Measurements from ENCODE around the gene ACD. TPM values are rescaled to one million over a fixed set of nuclear protein-coding genes. Genes with fewer than 3 reads are reported as not detected.

The ACD gene
- total RNA-seq, result 47.6 and 58.1 TPM in 2 replicates
- total RNA-seq (2013), result 25.0 TPM
- polyA plus RNA-seq, result 60.2 and 71.4 TPM in 2 replicates
- polyA minus RNA-seq, result 41.6 and 56.8 TPM in 2 replicates

DNA sequence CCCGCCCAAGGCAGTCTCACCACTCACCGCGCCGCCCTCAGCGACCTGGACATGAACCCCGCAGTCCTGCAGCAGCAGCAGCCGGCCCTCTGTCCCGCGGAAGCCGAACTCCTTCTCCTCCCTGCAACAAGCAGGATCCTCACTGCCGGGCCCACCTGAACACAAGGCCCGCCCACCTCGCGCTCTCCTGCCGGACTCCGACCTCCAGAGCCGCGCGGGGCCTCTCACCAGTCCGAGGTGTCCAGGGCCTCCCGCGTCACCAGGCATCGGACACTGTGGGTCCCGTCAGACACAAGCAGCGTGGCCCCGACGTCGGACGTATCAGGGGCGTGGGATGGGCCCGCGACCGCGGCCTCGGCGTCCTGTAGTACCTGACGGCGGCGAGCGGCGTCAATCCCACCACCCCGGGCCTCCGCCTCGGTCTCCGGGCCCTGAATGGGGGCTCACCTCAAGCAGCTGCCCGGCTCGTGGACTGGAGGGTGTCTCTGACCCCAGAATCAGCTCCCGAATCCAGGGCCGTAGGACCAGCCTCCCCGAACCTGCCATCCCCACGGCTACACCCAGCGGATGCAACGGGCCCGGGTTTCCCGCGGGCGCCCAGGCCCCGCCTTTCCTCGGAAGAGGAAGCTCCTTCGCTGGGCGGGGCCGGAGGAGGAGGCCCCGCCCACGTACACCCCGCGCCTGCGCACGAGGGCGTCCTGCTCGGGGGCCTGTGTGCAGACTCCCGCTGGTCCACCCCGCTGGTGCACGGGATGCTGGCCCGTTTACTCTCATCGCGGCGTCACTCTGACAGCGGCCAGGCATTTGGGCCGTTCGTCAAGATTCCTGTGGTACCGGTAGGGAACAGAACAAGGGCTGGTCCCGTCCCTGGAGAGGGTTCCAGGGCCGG lies at the start of gene ACD:
TSS of gene ACD (minus strand) at position 586 of the 889 bp plus-strand sequence. CDS start at position 546, 40 bp downstream.
- Histone ChIP-seq H3K79me2 (ENCODE audit: control insufficient read depth, insufficient read depth, low read length) (peaks cover 8% of the 10 kb centered on the region), H3K4me2 (replicated peaks; ENCODE audit: low read depth, low read length, poor library complexity, severe bottlenecking) (peak within 1 kb of the TSS; percentile 99), H3K4me3 (ENCODE audit: control extremely low read depth in 1 of 5, extremely low read depth in 1 of 5, insufficient read depth in 1 of 5, low read depth in 2 of 5, low read length in 4 of 5) (peak within 1 kb of the TSS; percentile 80 to 99 (median 95)), H3K36me3 (replicated peaks in 1 of 2; ENCODE audit: control extremely low read depth in 1 of 2, control insufficient read depth in 1 of 2, extremely low read depth in 1 of 2, insufficient read depth in 2 of 2, low read length in 1 of 2) (peaks cover 0 to 33% of the 10 kb centered on the region in 2 experiments), H3K4me1 (ENCODE audit: control insufficient read depth in 2 of 2, insufficient read depth in 2 of 2, low read length in 2 of 2) (peaks cover 14 to 23% of the 10 kb centered on the region in 2 donors), H3K9me3 (ENCODE audit: control extremely low read depth in 1 of 3, control insufficient read depth in 2 of 3, insufficient read depth in 1 of 3, low read length in 2 of 3) (no peaks in the 10 kb centered on the region), H4K20me1 (ENCODE audit: control insufficient read depth, insufficient read depth, low read length, poor library complexity, severe bottlenecking) (peaks cover 13% of the 10 kb centered on the region), H3K27ac (ENCODE audit: low read length in 2 of 2) (peak within 1 kb of the TSS; percentile 88 to 93), H2AFZ (ENCODE audit: insufficient read depth, low read depth, low read length, poor library complexity, severe bottlenecking) (peak within 1 kb of the TSS; percentile 95), H3K9ac (ENCODE audit: low read length) (peak within 1 kb of the TSS; percentile 91), H3K27me3 (replicated peaks in 1 of 4; ENCODE audit: control extremely low read depth in 1 of 4, control insufficient read depth in 3 of 4, insufficient read depth in 4 of 4, low read length in 3 of 4) (no peaks in the 10 kb centered on the region)
- POLR2A ChIA-PET, result interaction anchor here (0.6 to 2.3 kb wide), 9 partner anchors 13 to 275 kb away, joined by 3 to 14 read pairs (median 7); partner anchors contain the start of genes CARMIL2, CTCF and RIPOR1
- H3K27me3 Mint-ChIP-seq, result no peaks in the 10 kb centered on the region
- peak; percentile 67 for ATAC-seq (ENCODE audit: low read depth)
- DNase-seq, result peak; percentile 96
- no peaks in the 10 kb centered on the region for H3K9me3 Mint-ChIP-seq (ENCODE audit: insufficient read depth)
- WGBS (ENCODE audit: insufficient coverage), result under 1% methylated on average over 83 of the region's 83 CpGs
- TF ChIP-seq, protein P1, sequence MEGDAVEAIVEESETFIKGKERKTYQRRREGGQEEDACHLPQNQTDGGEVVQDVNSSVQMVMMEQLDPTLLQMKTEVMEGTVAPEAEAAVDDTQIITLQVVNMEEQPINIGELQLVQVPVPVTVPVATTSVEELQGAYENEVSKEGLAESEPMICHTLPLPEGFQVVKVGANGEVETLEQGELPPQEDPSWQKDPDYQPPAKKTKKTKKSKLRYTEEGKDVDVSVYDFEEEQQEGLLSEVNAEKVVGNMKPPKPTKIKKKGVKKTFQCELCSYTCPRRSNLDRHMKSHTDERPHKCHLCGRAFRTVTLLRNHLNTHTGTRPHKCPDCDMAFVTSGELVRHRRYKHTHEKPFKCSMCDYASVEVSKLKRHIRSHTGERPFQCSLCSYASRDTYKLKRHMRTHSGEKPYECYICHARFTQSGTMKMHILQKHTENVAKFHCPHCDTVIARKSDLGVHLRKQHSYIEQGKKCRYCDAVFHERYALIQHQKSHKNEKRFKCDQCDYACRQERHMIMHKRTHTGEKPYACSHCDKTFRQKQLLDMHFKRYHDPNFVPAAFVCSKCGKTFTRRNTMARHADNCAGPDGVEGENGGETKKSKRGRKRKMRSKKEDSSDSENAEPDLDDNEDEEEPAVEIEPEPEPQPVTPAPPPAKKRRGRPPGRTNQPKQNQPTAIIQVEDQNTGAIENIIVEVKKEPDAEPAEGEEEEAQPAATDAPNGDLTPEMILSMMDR (IDR thresholded peaks at IDR 0.05), result no peak
- no peak for TF ChIP-seq EZH2 (IDR thresholded peaks at IDR 0.05; ENCODE audit: borderline replicate concordance, insufficient read depth, low read depth, low read length, poor library complexity, severe bottlenecking)
- peak within 1 kb of the TSS; percentile 97 for H3K4me3 Mint-ChIP-seq
- H3K27ac Mint-ChIP-seq, result peak within 1 kb of the TSS; percentile 97
- peaks cover 33% of the 10 kb centered on the region for H3K4me1 Mint-ChIP-seq
- CTCF ChIA-PET, result interaction anchor here (0.6 to 2.3 kb wide), 18 partner anchors 8 to 198 kb away, joined by 3 to 23 read pairs (median 4); partner anchors contain the start of genes ATP6V0D1, CARMIL2 and CTCF
- intact Hi-C loops (cut with micrococcal nuclease), result loop anchor here (1.0 to 10.0 kb wide), 8 partner anchors 8 to 1475 kb away; partner anchors contain the start of genes ATP6V0D1, CARMIL2, CHTF8 and FHOD1
